T47D (cell line): Measurements from ENCODE around the gene ID4.
"Not testable (repeated sequence)": the region's sequence is repeated elsewhere in the genome, so short reads cannot be mapped to it uniquely, and the experiment has no call there.

Source experiments
- DNase-seq, 2 experiments: peaks; one replicate each; pipeline versions ENCODE4 v3.0.0 to v3.0.0-alpha.2; 2011 to 2012; ENCODE audit warnings: low read depth in 1 of 2, low spot score in 1 of 2
- JUND ChIP-seq: IDR thresholded peaks from 2 replicates; pipeline ENCODE4 v1.6.1; 2012; ENCODE audit warnings: low read depth
- in situ Hi-C: cut with HindIII; loops from 2 replicates; pipeline ENCODE4 v1.10.0; 2016; ENCODE audit warnings: low sequenced_read_pairs, low pct_unique_long_range_greater_than_20kb

The ID4 gene

DNA sequence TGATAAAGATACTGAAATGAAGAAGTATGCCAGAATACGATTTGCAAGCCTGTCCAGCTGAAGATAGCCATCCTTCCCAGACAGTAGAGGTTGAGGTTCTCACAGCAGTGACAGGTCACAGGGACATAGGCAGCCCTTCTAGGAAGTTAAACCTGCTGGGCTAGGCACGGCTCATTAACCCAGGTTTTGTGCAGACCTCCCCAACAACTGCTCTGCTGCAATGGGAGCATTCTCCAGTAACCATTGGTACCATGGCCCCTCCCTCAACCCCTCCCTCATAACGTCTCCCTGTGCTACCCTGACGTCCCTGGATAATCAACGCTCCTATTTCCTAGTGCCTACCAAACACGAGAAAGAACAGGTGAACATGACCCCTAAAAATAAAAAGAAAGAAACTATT is 15.8 kb downstream of the ID4 start:
- in situ Hi-C loops = no loop called here
- no peak for DNase-seq
- TF ChIP-seq JUND = no peak

DNA sequence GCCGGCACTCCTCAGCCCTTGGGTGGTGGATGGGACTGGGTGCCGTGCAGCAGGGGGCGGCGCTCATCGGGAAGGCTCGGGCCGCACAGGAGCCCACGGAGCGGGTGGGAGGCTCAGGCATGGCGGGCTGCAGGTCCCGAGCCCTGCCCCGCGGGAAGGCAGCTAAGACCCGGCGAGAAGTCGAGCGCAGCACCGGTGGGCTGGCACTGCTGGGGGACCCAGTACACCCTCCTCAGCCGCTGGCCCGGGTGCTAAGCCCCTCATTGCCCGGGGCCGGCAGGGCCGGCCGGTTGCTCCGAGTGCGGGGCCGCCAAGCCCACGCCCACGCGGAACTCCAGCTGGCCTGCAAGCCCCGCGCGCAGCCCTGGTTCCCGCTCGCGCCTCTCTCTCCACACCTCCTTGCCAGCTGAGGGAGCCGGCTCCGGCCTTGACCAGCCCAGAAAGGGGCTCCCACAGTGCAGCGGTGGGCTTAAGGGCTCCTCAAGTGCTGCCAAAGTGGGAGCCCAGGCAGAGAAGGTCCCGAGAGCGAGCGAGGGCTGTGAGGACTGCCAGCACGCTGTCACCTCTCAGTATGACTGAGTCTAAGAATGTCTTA is 17.3 kb downstream of the ID4 start:
- in situ Hi-C loops, DNase-seq: not testable (repeated sequence)

- no peak for DNase-seq
- in situ Hi-C loops = no loop called here
- TF ChIP-seq JUND = no peak
Observed at GRCh38 chr6:19855536-19855935, 18.4 kb downstream of the ID4 start.

DNA sequence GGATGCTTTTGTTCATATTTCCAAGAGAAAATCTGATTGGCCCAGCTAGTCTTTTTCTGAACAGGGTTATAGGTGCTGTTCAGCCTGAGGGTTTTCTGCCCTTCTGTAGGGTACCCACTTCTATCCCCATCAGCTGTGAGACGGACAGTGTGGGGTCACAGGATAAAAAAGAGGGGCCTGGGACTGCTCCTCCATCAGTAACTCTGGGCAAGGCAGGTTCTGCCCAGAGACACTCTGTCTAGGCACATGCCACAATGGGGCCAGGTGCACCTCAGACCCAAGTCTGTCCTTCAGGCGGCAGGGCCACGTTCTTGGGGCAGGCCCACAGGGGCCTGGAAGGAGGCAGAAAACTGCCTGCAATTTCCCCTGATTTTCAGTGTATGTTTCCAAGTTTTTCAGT is 20.0 kb downstream of the ID4 start:
- no peak for TF ChIP-seq JUND
- no peak for DNase-seq
- in situ Hi-C loops = no loop called here

DNA sequence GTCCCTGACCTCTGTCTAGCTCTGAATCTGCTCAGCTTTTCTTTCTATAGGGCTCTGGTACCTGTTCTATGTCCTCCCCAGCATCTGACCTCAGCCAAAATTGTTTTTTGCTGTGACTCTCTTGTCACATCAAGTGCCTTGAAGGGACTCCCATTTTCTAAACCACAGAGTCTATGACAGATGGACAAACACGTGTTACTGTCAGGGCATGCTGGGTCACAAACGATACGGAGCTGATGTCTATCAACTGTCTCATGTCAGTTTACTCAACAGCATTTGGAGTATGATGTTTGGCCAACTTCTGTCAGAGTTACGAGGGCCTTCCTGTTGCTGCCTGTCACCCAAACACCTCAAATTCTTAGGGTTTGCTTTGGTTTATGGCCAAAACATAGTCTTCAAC is 20.5 kb downstream of the ID4 start:
- no peak for TF ChIP-seq JUND
- DNase-seq = no peak
- in situ Hi-C loops = no loop called here

DNA sequence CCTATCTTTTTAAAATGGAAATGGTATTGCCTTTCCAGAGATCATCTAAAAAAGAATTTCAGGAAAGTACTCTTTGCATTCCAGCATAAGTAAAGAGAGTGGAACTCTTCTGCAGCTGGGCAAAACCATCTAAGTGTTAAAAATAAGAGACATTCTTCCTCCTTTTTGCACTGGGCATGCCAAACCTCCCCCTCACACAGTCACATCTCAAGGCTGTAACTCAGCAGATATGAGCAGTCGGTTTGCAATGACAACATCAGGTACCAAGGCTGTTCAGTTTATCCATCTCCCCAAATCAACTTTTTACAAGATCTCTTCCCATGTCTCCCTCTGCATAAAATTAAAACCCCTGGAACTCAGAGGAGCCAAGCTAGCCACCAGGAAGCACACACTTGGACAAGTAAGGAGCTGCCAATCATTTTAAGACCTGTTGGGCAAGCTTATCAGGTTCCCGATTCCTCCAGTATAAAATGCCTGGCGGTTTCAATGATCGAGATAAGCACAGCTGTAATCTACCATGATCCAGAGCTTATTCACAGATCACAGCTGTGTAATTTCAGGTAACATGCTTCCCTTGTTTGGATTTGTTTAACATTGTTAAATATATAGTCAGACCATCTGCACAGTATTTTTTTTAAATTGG is 23.2 kb downstream of the ID4 start:
- in situ Hi-C loops = no loop called here
- DNase-seq = peak in 1 of 2 experiments; percentile 71
- no peak for TF ChIP-seq JUND

DNA sequence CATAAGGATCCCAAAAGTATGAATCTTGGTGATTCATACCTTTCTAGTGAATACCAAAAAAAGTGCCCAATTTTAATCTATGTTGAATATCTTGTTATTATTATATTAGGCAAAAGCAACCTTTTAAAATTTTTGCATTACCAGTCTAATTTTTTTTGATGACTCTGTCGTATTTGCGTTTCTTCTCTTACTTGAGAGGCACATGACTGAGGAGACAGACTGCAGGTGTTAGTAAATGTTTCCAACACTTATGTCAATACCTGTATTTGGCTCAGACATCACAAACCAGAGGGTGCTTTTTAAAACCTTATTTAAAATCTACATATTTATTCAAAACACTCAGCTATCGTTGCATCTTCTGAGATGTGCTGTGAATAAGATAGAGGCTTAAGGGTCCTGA is 27.1 kb downstream of the ID4 start:
- in situ Hi-C loops = no loop called here
- no peak for DNase-seq
- no peak for TF ChIP-seq JUND

DNA sequence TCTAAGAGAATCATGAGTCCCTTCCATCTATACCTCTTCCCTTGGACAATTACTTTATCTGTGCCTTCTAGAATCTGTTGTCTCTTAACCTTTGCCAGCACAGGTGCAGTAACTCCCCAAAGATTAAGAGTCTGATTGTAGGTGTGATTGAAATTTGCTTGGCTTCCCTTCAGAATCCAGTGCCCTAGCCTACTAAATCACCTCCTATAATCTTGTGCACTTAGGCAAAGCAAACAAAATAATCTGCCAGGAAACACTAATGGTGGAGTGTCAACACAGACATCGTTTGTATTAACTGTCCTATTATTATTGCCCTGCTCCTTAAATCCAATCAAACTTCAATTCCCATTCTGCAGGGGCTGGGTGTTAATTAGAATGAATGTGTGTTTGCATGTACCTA is 28.0 kb downstream of the ID4 start:
- in situ Hi-C loops = no loop called here
- no peak for TF ChIP-seq JUND
- no peak for DNase-seq

- in situ Hi-C loops = no loop called here
- no peak for TF ChIP-seq JUND
Observed at GRCh38 chr6:19866173-19866984, 29.2 kb downstream of the ID4 start.

DNA sequence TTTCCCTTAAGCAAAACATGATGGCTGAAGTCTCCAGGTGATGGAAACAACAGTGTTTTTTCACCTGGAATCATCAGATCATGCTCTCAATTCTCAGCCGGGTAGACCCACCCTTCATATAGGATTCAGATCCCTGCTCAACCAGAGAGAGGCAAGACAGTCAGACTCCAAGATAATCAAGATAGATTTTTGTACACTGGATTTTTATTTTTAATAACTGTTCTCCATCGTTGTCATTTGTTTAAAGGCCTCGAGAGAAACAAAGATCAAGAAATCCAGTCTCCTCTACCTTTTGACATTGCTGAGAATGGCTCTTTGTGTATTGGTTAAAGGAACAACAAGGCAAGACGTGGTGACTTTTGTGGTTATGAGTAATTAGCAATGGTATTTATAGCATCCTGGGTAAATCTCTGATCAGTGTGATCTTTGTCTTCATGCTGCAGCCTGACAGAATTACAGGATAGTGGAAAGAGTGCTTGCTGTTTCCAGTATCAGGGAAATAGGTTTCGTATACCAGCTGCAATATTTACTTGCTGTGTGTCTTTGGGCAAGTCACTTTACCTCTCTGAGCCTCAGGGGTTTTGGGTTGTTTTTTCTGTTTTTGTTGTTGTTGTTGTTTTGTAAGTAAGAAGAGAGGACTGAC is 29.9 kb downstream of the ID4 start:
- DNase-seq = no peak
- in situ Hi-C loops = no loop called here
- no peak for TF ChIP-seq JUND

More at GRCh38 chr6:19866173-19866984, 29.2 kb downstream of the ID4 start:
- no peak for DNase-seq

DNA sequence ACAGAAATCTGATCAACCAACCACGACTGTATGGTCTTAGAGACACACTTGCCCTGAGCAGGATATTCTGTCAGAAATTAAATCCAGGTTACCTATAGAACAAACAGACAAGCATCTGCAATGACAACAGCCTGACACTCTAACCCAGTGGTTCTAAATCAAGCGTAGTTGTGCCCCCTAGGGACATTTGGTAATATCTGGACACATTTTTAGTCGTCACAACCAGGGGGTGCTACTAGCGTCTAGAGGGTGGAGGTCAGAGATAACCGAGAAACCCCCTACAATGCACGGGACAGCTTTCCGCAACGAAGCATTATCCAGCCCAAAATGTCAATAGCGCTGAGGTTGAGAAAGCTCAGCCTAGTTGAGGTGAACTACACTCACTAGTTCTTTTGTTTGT is 32.3 kb downstream of the ID4 start:
- no peak for DNase-seq
- TF ChIP-seq JUND = no peak
- in situ Hi-C loops = no loop called here

DNA sequence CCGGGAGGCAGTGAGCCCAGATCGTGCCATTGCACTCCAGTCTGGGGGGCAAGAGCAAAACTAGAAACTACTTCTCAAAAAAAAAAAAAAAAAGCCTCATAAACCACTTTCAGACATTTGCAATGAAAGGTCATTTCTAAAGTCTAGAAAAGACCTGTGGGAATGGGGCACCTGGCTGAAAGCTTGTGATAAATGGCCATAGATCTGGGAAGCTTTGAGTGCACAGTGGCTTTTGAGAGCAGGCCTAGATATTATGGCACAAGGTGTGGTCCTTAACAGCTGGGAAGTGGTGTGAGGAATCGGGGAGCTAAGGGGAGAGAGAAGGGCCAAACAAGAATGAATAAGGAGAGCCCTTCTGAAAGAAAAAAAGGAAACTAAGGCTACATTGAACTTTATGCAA is 33.2 kb downstream of the ID4 start:
- TF ChIP-seq JUND = no peak
- no peak for DNase-seq
- in situ Hi-C loops = no loop called here

GRCh38 chr6:19873031-19873430 is 35.9 kb downstream of the ID4 start:
- DNase-seq = no peak
- in situ Hi-C loops = no loop called here
- TF ChIP-seq JUND = no peak
